Hepatic stellate cell (primary cell): ENCODE data around the gene CHP1.
"Not testable (repeated sequence)": the region's sequence is repeated elsewhere in the genome, so short reads cannot be mapped to it uniquely, and the experiment has no call there.

ENCODE experiments used
- DNase-seq: peaks from one replicate; pipeline ENCODE4 v3.0.0; 2011; ENCODE audit warnings: low spot score

The CHP1 gene

GRCh38 chr15:41256577-41257038 lies 25.5 kb downstream of the CHP1 start:
- no peak for DNase-seq

- no peak for DNase-seq
These were observed 27.8 kb downstream of the CHP1 start for GRCh38 chr15:41258750-41259471.

DNA sequence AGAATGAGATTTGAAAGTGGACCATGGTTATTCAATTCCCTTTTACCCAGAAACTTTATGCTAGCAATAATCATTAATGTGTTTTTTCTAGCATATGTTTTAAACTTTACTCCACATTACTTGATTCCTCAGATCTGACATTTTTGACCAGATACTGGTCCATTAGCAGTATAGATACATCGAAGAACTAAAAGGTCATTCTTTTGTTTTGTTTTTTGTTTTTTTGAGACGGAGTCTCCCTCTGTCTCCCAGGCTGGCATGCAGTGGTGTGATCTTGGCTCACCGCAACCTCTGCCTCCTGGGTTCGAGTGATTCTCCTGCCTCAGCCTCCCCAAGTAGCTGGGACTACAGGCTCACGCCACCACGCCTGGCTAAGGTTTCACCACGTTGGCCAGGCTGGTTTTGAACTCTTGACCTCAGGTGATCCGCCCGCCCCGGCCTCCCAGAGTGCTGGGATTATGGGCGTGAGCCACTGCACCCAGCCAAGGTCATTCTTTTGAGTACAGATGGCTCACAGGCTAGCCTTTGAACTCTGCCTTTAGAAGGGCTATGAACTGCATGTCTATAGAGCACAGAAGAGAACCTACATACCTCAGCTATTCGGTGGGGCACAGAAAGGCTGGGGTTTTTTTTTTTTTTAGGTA lies 28.6 kb downstream of the CHP1 start:
- no peak for DNase-seq

DNA sequence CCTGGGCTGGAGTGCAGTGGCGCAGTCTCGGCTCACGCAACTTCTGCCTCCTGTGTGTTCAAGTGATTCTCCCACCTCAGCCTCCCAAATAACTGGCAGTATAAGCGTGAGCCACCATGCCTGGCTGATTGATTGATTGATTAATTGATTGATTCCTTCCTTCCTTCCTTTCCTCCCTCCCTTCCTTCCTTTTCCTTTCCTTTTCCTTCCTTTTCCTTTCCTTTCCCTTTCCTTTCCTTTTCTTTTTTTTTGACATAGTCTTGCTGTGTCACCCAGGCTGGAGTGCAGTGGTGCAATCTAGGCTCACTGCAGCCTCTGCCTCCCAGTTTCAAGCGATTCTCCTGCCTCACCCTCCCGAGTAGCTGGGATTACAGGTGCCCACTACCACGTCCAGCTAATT lies 29.9 kb downstream of the CHP1 start:
- DNase-seq: not testable (repeated sequence)

DNA sequence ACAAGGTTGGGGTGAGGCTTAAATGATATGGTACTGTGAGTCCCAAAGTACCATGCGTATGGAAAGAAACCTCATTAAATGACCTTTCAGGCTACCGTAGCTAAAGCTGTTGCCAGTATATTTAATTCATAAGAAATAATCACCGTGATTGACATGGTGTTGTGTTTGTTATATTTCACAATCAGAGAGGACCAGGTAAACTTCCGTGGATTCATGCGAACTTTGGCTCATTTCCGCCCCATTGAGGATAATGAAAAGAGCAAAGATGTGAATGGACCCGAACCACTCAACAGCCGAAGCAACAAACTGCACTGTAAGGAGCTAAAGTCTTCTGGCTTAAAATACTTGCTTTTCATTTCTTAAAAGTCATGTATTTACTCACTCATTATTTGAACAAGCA lies 31.5 kb downstream of the CHP1 start:
- DNase-seq: no peak

- no peak for DNase-seq
These were observed 32.9 kb downstream of the CHP1 start for GRCh38 chr15:41263891-41264351.

GRCh38 chr15:41269887-41270286 lies 38.8 kb downstream of the CHP1 start:
- no peak for DNase-seq

GRCh38 chr15:41276831-41277230 lies 45.8 kb downstream of the CHP1 start:
- DNase-seq: no peak

- no peak for DNase-seq
These were observed 47.3 kb downstream of the CHP1 start for GRCh38 chr15:41278319-41278718.

GRCh38 chr15:41279535-41280283 lies 48.6 kb downstream of the CHP1 start:
- DNase-seq: no peak

- DNase-seq: peak; percentile 73
These were observed 50.2 kb downstream of the CHP1 start for GRCh38 chr15:41281236-41281635.

DNA sequence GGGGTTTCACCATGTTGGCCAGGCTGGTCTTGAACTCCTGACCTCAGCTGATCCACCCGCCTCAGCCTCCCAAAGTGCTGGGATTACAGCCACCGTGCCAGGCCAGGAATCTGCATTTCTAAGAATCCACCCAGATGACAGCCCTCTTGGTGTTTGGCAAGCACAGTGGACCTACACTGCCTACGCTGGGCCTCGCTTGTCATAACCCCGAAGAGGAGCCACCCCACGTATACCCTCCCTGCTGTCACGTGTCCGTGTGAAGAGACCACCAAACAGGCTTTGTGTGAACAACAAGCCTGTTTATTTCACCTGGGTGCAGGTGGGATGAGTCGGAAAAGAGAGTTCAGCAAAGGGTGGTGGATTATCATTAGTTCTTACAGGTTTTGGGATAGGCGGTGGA lies 51.4 kb downstream of the CHP1 start:
- not testable (repeated sequence) for DNase-seq

- not testable (repeated sequence) for DNase-seq
These were observed 52.0 kb downstream of the CHP1 start for GRCh38 chr15:41282980-41283652.

DNA sequence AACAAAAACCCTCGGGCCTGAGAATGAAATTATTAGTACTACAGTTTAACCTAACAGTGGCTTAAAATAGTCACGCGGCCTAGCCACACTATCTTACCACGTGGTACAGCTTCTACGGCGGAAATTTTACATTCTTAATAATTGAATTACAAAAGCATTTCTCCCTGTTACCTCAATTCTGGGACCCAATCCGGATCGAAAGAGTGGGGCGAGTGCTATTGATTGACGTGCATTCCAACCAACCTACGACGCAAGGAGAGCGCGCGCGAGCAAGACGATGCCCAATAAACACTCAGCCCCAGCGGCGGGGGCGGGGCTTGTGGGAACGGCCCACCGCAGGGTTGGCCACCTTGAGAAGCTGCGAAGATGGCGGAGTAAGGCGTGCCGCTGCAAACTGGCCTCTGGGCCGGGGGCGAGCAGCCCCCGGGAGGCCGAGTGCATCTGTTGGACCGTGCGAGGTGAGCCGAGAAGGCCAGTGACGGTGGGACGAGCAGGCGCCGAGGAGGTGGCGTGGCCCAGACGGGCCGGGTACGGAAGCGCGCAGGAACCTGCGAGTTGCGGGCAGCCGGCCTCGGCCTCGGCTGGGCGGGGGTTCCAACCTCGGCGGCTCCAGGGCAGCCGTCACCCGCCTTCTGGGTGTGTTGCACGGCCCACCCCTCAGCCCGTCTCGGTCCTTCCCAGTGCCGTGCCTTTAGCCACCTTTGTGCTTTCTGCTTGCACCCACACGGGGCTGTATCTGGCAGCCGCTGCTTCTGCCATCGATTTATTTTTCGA lies 52.8 kb downstream of the CHP1 start:
- peak; percentile 99 for DNase-seq

DNA sequence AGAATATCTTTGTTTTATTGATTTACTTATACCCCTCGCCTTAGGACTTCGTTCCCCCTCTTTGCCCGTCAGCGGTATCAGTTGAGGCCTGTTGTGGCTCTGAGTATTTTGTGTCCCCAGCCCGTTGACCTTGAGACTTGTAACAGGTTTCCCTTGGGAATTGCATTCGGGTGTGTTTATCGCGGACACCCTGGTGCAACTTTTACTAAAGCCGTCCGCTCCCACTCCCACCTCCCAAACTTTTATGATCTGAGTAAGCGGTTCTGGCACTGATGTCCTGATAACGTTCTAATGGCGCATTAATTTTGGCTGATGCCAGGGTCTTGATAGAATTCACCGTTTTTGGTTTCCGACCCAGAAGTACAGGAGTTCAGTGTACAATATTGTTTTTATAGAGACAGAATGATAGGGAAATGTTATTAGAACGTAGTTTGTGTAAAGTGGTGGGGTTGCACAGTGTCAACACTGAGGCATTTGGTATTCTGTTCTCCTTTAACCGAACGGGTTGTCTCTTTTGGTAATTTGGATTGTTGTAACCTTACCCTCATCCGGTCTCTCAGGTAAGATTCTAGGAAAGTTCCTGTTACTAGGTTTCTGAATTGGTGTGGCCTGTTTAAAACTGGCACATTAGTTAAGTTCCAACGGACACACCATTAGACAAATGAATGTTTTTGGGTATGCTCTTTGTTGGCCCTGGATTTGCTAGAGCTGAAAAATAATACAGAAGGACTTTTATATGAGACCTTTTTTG lies 53.5 kb downstream of the CHP1 start:
- peak; percentile 21 for DNase-seq

GRCh38 chr15:41285285-41285684 lies 54.2 kb downstream of the CHP1 start:
- no peak for DNase-seq

DNA sequence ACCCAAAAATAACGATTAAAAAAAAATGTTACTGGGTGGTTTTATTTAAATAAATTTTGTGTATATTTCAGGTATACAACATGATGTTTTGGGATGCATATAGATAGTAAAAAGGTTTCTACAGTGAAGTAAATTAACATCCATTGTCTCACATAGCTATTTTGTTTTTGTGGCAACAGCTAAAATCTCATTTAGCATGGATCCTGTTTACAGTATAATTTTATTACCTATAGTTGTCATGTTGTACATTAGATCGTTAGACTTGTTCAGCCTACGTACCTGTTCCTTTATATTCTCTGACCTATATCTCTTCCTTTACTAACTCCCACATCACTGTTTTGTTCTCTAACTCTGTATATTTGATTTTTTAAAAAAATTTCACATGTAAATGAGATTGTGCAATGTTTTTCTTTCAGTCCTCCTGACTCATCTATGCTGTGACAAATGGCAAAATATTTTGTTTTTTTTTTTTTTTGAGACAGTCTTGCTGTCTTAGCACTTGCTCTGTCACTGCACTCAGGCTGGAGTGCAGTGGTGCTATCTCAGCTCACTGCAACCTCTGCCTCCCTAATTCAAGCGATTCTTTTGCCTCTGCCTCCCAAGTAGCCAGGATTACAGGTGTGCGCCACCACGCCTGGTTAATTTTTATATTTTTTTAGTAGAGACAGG lies 55.7 kb downstream of the CHP1 start:
- DNase-seq: peak; percentile 30

GRCh38 chr15:41288464-41288863 lies 57.4 kb downstream of the CHP1 start:
- no peak for DNase-seq

DNA sequence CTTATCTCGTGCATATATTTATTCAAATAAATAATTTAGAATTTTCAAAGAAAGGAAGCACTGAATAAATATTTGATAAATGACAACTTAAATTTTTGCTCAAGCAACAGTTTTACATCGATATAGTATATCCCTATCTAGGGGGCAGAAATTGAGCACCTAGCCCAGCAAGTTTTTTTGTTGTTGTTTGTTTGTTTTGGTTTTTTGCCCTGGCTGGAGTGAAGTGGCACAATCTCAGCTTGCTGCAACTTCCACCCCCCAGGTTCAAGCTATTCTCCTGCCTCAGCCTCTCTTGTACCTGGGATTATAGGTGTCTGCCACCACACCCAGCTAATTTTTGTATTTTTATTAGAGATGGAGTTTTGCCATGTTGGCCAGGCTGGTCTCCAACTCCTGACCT lies 58.9 kb downstream of the CHP1 start:
- DNase-seq: no peak

DNA sequence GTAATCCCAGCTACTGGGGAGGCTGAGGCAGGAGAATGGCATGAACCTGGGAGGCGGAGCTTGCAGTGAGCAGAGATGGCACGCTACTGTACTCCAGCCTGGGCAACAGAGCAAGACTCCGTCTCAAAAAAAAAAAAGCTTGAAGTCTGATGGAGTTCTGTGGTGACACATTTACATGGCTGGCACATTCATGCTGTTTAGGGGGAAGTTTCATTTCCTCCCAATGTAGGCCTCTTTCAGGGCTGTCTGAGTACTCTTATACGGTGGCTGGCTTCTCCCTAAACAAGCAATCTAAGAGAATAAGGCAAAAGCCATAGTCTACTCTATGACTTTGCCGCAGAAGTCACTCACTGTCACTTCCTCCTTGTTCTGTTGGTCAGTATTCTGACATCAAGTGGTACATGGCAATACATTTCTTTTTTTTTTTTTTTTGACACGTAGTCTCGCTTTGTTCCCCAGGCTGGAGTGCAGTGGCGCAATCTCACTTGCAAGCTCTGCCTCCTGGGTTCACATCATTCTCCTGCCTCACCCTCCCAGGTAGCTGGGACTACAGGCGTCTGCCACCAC lies 60.1 kb downstream of the CHP1 start:
- DNase-seq: no peak
